ENCODE results near the gene ZNF615. TPM values are rescaled to one million over a fixed set of nuclear protein-coding genes. Genes with fewer than 3 reads are reported as not detected.
"Not testable (repeated sequence)": the region's sequence is repeated elsewhere in the genome, so short reads cannot be mapped to it uniquely, and the experiment has no call there.

The ZNF615 gene
- total RNA-seq, 2 donors from 2014 or later = 4.7 to 19.8 TPM

DNA sequence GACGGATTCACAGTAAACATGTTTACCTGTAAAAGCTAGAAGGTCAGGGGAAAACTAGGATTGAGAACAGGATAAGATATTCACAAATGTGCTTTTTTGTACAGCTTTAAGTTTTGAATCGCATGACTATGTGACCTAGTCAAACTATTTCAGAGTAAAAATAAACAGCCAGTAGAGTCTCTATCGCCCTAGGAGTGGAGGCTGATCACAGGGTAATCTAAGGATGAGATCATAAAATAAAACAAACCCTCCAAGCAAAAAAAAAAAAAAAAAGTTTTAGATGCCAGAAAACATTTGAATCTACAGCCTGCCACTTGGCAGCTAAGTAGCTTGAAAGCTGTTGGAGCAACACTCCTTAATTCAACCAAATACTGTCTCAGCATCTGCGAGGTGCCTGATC lies 48.2 kb downstream of the ZNF615 start:
- Histone ChIP-seq H3K36me3 (peaks cover 11% of the 10 kb centered on the region), H3K9me3 (peaks cover 80% of the 10 kb centered on the region), H3K27me3 (replicated peaks; ENCODE audit: insufficient read depth) (no peaks in the 10 kb centered on the region), H3K4me1 (ENCODE audit: control insufficient read depth in 1 of 2, low read depth in 2 of 2) (no peaks in the 10 kb centered on the region), H3K27ac (no peak overlapping the region), H3K4me3 (no peak overlapping the region)
- TF ChIP-seq, protein P1, sequence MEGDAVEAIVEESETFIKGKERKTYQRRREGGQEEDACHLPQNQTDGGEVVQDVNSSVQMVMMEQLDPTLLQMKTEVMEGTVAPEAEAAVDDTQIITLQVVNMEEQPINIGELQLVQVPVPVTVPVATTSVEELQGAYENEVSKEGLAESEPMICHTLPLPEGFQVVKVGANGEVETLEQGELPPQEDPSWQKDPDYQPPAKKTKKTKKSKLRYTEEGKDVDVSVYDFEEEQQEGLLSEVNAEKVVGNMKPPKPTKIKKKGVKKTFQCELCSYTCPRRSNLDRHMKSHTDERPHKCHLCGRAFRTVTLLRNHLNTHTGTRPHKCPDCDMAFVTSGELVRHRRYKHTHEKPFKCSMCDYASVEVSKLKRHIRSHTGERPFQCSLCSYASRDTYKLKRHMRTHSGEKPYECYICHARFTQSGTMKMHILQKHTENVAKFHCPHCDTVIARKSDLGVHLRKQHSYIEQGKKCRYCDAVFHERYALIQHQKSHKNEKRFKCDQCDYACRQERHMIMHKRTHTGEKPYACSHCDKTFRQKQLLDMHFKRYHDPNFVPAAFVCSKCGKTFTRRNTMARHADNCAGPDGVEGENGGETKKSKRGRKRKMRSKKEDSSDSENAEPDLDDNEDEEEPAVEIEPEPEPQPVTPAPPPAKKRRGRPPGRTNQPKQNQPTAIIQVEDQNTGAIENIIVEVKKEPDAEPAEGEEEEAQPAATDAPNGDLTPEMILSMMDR (IDR thresholded peaks at IDR 0.05) = no peak
- DNase-seq (ENCODE audit: low spot score) (no peak), ATAC-seq (ENCODE audit: insufficient number of reproducible peaks, low FRiP score, low read depth) (no peak)

- ATAC-seq (ENCODE audit: insufficient number of reproducible peaks, low FRiP score, low read depth); H3K27me3 ChIP-seq (replicated peaks; ENCODE audit: insufficient read depth); H3K4me3 ChIP-seq; H3K4me1 ChIP-seq (ENCODE audit: control insufficient read depth in 1 of 2, low read depth in 2 of 2); DNase-seq (ENCODE audit: low spot score); H3K27ac ChIP-seq: not testable (repeated sequence)
- Histone ChIP-seq H3K36me3 (peaks cover 10% of the 10 kb centered on the region), H3K9me3 (peaks cover 60% of the 10 kb centered on the region)
These were observed 50.2 kb downstream of the ZNF615 start for GRCh38 chr19:51957846-51958245.

- peak overlapping the region; percentile 6 for H3K4me3 ChIP-seq
- no peak overlapping the region for H3K27ac ChIP-seq
- H3K4me1 ChIP-seq (ENCODE audit: control insufficient read depth in 1 of 2, low read depth in 2 of 2) = no peaks in the 10 kb centered on the region
- H3K36me3 ChIP-seq = peaks cover 19% of the 10 kb centered on the region
- peaks cover 70% of the 10 kb centered on the region for H3K9me3 ChIP-seq
- no peak for DNase-seq (ENCODE audit: low spot score)
- ATAC-seq (ENCODE audit: insufficient number of reproducible peaks, low FRiP score, low read depth) = no peak
- TF ChIP-seq, protein P1 (IDR thresholded peaks at IDR 0.05) = no peak
- H3K27me3 ChIP-seq (replicated peaks; ENCODE audit: insufficient read depth) = no peaks in the 10 kb centered on the region
These were observed 59.0 kb downstream of the ZNF615 start for GRCh38 chr19:51948975-51949374.

DNA sequence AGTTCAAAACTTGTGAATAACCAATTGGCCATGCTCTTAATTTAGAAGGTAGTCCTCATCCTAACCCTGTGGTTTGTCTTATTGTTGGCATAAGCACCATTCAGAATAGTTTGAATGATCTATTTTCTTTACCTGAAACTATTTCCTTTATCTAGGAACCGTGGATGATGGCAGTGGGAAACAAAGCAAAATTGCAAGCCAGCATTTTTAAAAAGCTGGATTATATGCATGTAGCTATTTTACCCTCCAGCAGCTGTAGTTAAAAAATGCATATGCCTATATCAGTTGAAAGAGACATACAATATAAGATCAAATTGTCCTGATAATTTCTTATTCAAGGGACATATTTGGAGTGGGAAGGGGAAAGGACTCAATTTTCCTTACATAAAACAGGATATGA lies 61.4 kb downstream of the ZNF615 start:
- H3K27ac ChIP-seq = no peak overlapping the region
- H3K9me3 ChIP-seq = peaks cover 89% of the 10 kb centered on the region
- ATAC-seq (ENCODE audit: insufficient number of reproducible peaks, low FRiP score, low read depth) = no peak
- H3K27me3 ChIP-seq (replicated peaks; ENCODE audit: insufficient read depth) = no peaks in the 10 kb centered on the region
- TF ChIP-seq, protein P1 (IDR thresholded peaks at IDR 0.05) = no peak
- peaks cover 42% of the 10 kb centered on the region for H3K36me3 ChIP-seq
- DNase-seq (ENCODE audit: low spot score) = no peak
- no peak overlapping the region for H3K4me3 ChIP-seq
- H3K4me1 ChIP-seq (ENCODE audit: control insufficient read depth in 1 of 2, low read depth in 2 of 2) = no peaks in the 10 kb centered on the region

GRCh38 chr19:51944798-51945552 lies 63.0 kb downstream of the ZNF615 start:
- TF ChIP-seq, protein P1 (IDR thresholded peaks at IDR 0.05) = no peak
- DNase-seq (ENCODE audit: low spot score) (no peak), ATAC-seq (ENCODE audit: insufficient number of reproducible peaks, low FRiP score, low read depth) (no peak)
- peaks cover 94% of the 10 kb centered on the region for H3K9me3 ChIP-seq
- H3K27ac ChIP-seq = no peak overlapping the region
- H3K27me3 ChIP-seq (replicated peaks; ENCODE audit: insufficient read depth) = no peaks in the 10 kb centered on the region
- no peaks in the 10 kb centered on the region for H3K4me1 ChIP-seq (ENCODE audit: control insufficient read depth in 1 of 2, low read depth in 2 of 2)
- H3K4me3 ChIP-seq = peak overlapping the region; percentile 12
- peaks cover 58% of the 10 kb centered on the region for H3K36me3 ChIP-seq

Other genes starting within 250 kb of the ZNF615 start
- 1 to 10 TPM; 2.2 to 5.9 TPM for gene FPR2, start 247.0 kb downstream of the ZNF615 start, total RNA-seq
- gene FPR3, start 213.1 kb downstream of the ZNF615 start, total RNA-seq = 10 to 100 TPM; 11.1 to 18.0 TPM
- gene ZNF577, start 120.3 kb downstream of the ZNF615 start, total RNA-seq = 10 to 100 TPM; 14.5 to 30.4 TPM
- gene ZNF649, start 103.2 kb downstream of the ZNF615 start, total RNA-seq = 10 to 100 TPM in 1 of 2 donors, 1 to 10 TPM in 1; 6.6 to 20.2 TPM
- gene ZNF613, start 80.7 kb downstream of the ZNF615 start, total RNA-seq = 1 to 10 TPM; 2.0 to 2.2 TPM
- 10 to 100 TPM in 1 of 2 donors, 1 to 10 TPM in 1; 7.3 to 15.4 TPM for gene ZNF350, start 21.4 kb downstream of the ZNF615 start, total RNA-seq
- gene ZNF614, start 20.2 kb upstream of the ZNF615 start, total RNA-seq = 10 to 100 TPM in 1 of 2 donors, 1 to 10 TPM in 1; 3.9 to 11.6 TPM
- 10 to 100 TPM in 1 of 2 donors, 1 to 10 TPM in 1; 8.9 to 30.1 TPM for gene ZNF432, start 40.6 kb upstream of the ZNF615 start, total RNA-seq
- gene ZNF841, start 87.6 kb upstream of the ZNF615 start, total RNA-seq = 100 to 1,000 TPM in 1 of 2 donors, 10 to 100 TPM in 1; 46.3 to 105 TPM
- gene ZNF616, start 131.7 kb upstream of the ZNF615 start, total RNA-seq = 1 to 10 TPM; 2.8 to 6.2 TPM
- 10 to 100 TPM in 1 of 2 donors, 1 to 10 TPM in 1; 8.4 to 29.3 TPM for gene ZNF836, start 163.4 kb upstream of the ZNF615 start, total RNA-seq
- 100 to 1,000 TPM; 153 to 252 TPM for gene PPP2R1A, start 181.8 kb upstream of the ZNF615 start, total RNA-seq